ENCODE data around the gene SLC6A6. TPM values are rescaled to one million over a fixed set of nuclear protein-coding genes. Genes with fewer than 3 reads are reported as not detected.

The SLC6A6 gene
- polyA plus RNA-seq, 1 of the 3 experiments (the other 2 are of a cell fraction) = 19.1 TPM

DNA sequence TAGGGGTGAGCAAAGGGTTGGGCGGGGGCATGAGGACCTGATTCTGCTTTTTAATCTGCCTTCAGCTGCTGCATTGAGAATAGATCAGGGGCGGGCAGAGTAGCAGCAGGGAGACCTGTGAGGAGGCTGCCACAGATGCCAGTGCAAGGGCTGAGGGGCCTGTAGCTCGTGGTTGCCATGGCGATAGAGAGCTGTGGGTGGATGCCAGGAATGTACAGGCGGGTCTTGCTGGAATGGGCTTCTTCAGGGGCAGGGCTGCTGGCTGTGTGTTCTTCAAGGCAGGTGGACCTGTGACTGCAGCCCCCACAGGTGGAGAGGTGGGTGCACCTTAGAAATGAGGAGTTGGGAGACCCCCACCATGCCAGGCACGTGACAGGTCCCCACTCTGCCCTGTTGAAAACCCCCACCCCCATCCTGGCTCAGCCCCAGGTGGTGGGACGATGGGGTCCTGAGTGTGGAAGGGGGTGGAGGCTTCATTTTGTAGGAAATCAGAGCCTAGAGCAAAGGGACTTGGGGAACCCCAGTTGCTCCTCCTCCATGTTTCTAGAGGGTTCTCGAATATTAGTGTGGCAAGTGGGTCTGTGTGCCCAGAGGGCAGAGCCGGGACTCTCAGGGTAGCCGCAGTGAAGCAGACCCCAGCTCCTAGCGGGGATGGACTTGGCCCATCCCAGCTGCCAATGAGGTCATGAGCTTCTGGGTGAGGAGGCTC lies 38.3 kb downstream of the SLC6A6 start (continued):
- no peak for TF ChIP-seq TAF1 (IDR thresholded peaks at IDR 0.05; ENCODE audit: borderline replicate concordance, low read depth, low read length)
- no peak for TF ChIP-seq FOSL2 (IDR thresholded peaks at IDR 0.05; ENCODE audit: borderline replicate concordance, low read depth)

DNA sequence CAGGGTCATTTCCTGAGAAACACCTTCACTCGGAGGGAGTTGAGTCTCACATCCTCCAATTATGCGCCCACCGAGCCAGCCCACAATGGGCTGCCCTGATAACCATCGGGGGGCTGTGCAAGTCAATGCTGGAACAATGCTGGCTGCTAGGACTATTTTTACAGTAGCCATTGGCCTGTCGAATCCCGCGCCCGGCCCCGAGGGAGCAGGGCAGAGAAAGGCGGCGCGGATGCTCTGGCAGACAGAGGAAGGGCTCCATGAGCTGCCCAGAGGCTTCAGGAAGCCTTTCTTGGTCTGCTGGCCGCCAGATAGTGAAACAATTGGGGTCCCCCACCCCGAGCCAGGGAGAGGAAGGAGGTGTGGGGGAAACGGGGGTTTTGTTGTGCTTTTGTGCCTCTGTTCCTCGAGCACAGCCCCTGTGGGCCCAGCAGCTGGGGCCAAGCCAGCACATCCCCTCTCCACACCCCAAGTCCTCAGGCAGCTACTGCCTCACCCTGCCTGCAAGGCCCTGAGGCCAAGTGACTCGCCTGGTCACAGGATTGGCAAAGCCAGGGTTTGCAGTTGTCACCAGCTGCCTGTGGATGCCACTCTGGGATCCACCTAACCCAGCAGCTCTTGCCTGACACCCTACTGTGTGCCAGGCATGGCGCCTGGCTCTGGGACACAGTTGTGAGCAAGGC lies 39.0 kb downstream of the SLC6A6 start:
- Histone ChIP-seq H3K27ac (ENCODE audit: low read depth in 2 of 2, low read length in 1 of 2) (no peak overlapping the region), H2AFZ (ENCODE audit: low read depth) (no peak overlapping the region), H3K79me2 (ENCODE audit: insufficient read depth) (peaks cover 10% of the 10 kb centered on the region; the same call in 1 of the 2 replicates), H3K4me1 (ENCODE audit: control insufficient read depth in 1 of 2, insufficient read depth in 2 of 2, low read depth in 1 of 2, low read length in 1 of 2) (peaks cover 37 to 42% of the 10 kb centered on the region in 2 experiments), H3K4me2 (no peak overlapping the region; the same call in 1 of the 2 replicates), H3K36me3 (replicated peaks in 1 of 2; ENCODE audit: control insufficient read depth in 1 of 2, insufficient read depth in 2 of 2, low read length in 1 of 2) (peaks cover 13 to 18% of the 10 kb centered on the region in 2 experiments), H3K9ac (no peak overlapping the region), H3K9me2 (no peaks in the 10 kb centered on the region), H3K9me3 (no peaks in the 10 kb centered on the region), H4K20me1 (ENCODE audit: insufficient read depth) (peaks cover 26% of the 10 kb centered on the region), H3K4me3 (ENCODE audit: low read depth in 2 of 2, low read length in 1 of 2) (no peak overlapping the region), H3K27me3 (ENCODE audit: insufficient read depth) (no peaks in the 10 kb centered on the region), H3F3A (replicated peaks; ENCODE audit: insufficient read depth) (no peaks in the 10 kb centered on the region)
- DNase-seq = no peak
- 83% methylated on average over 16 of the region's 18 CpGs for WGBS (ENCODE audit: low lambda C conversion rate)
- ChIA-PET CTCF (interaction anchor here (0.7 to 3.1 kb wide), 6 partner anchors 11 to 238 kb away, joined by 3 to 10 read pairs (median 4); no protein-coding TSS in a partner anchor), POLR2A (no interaction called here)
- TF ChIP-seq FOXJ3 (CRISPR knock-in tag; IDR thresholded peaks at IDR 0.05) = no peak
- TF ChIP-seq GABPA (IDR thresholded peaks at IDR 0.05; ENCODE audit: low read depth) = no peak

DNA sequence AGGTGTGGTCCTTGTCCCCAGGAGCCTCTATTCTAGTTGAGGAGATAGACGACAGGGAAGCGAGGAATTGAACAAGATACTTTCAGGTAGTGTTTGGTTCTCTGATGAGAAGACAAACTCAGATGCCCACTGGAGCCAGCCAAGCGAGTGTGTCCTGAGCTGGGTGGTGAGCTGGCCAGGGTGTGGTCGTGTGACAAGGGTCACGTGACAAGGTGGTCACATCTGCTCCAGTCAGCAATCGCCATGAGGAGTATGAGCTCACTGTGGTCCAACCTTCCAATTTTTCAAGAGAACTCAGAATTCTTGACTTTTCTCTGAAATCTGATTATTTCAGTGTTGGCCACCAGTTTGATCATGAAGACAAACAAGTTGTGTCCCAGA lies 39.5 kb downstream of the SLC6A6 start:
- Histone ChIP-seq H3K4me2 (no peak overlapping the region; the same call in 1 of the 2 replicates), H3K9ac (no peak overlapping the region), H3K9me2 (no peaks in the 10 kb centered on the region), H3F3A (replicated peaks; ENCODE audit: insufficient read depth) (no peaks in the 10 kb centered on the region), H3K27ac (ENCODE audit: low read depth in 2 of 2, low read length in 1 of 2) (no peak overlapping the region), H3K79me2 (ENCODE audit: insufficient read depth) (peaks cover 7% of the 10 kb centered on the region; the same call in 1 of the 2 replicates), H3K9me3 (no peaks in the 10 kb centered on the region), H3K4me1 (ENCODE audit: control insufficient read depth in 1 of 2, insufficient read depth in 2 of 2, low read depth in 1 of 2, low read length in 1 of 2) (peaks cover 37% of the 10 kb centered on the region in 2 experiments), H2AFZ (ENCODE audit: low read depth) (no peak overlapping the region), H3K27me3 (ENCODE audit: insufficient read depth) (no peaks in the 10 kb centered on the region), H3K4me3 (ENCODE audit: low read depth in 2 of 2, low read length in 1 of 2) (no peak overlapping the region), H3K36me3 (replicated peaks in 1 of 2; ENCODE audit: control insufficient read depth in 1 of 2, insufficient read depth in 2 of 2, low read length in 1 of 2) (peaks cover 18 to 23% of the 10 kb centered on the region in 2 experiments), H4K20me1 (ENCODE audit: insufficient read depth) (peaks cover 26% of the 10 kb centered on the region)
- POLR2A ChIA-PET = no interaction called here
- CTCF ChIA-PET = interaction anchor here (1.1 to 3.1 kb wide), 4 partner anchors 26 to 238 kb away, joined by 4 to 10 read pairs (median 5); no protein-coding TSS in a partner anchor
- 100% methylated on average over 4 of the region's 6 CpGs for WGBS (ENCODE audit: low lambda C conversion rate)
- TF ChIP-seq EP300 (IDR thresholded peaks at IDR 0.05; ENCODE audit: borderline replicate concordance in 1 of 2, low read depth in 1 of 2, low read length in 1 of 2) (no peak), SIN3A (IDR thresholded peaks at IDR 0.05; ENCODE audit: borderline replicate concordance, low read depth, low read length) (no peak), NFIC (IDR thresholded peaks at IDR 0.05; ENCODE audit: borderline replicate concordance) (no peak), RAD21 (IDR thresholded peaks at IDR 0.05; ENCODE audit: low read length) (no peak), FOSL2 (IDR thresholded peaks at IDR 0.05; ENCODE audit: borderline replicate concordance, low read depth) (no peak), MEF2A (IDR thresholded peaks at IDR 0.05; ENCODE audit: borderline replicate concordance, low read depth) (no peak), CHD2 (IDR thresholded peaks at IDR 0.05; ENCODE audit: low read length, partially characterized antibody) (no peak), TEAD4 (IDR thresholded peaks at IDR 0.05; ENCODE audit: borderline replicate concordance, insufficient read depth) (no peak)
- TF ChIP-seq, protein P1, sequence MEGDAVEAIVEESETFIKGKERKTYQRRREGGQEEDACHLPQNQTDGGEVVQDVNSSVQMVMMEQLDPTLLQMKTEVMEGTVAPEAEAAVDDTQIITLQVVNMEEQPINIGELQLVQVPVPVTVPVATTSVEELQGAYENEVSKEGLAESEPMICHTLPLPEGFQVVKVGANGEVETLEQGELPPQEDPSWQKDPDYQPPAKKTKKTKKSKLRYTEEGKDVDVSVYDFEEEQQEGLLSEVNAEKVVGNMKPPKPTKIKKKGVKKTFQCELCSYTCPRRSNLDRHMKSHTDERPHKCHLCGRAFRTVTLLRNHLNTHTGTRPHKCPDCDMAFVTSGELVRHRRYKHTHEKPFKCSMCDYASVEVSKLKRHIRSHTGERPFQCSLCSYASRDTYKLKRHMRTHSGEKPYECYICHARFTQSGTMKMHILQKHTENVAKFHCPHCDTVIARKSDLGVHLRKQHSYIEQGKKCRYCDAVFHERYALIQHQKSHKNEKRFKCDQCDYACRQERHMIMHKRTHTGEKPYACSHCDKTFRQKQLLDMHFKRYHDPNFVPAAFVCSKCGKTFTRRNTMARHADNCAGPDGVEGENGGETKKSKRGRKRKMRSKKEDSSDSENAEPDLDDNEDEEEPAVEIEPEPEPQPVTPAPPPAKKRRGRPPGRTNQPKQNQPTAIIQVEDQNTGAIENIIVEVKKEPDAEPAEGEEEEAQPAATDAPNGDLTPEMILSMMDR (IDR thresholded peaks at IDR 0.05) = no peak
- TF ChIP-seq, protein P2, sequence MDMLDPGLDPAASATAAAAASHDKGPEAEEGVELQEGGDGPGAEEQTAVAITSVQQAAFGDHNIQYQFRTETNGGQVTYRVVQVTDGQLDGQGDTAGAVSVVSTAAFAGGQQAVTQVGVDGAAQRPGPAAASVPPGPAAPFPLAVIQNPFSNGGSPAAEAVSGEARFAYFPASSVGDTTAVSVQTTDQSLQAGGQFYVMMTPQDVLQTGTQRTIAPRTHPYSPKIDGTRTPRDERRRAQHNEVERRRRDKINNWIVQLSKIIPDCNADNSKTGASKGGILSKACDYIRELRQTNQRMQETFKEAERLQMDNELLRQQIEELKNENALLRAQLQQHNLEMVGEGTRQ (IDR thresholded peaks at IDR 0.05; ENCODE audit: borderline replicate concordance, low read depth, low read length) = no peak
- no peak for DNase-seq

Measured in SK-N-SH (cell line).